ENCODE measurements around the gene NYNRIN.

GRCh38 chr14:24392325-24393091 lies 6.3 kb upstream of the NYNRIN start:
- TF ChIP-seq CTCF (conservative IDR thresholded peaks at IDR 0.05; ENCODE audit: low read depth, low read length) (peak; percentile 51; the same call in 1 of the 2 replicates), EZH2 (IDR thresholded peaks at IDR 0.05; ENCODE audit: low read length, unreplicated experiment) (no peak), EZH2phosphoT487 (IDR thresholded peaks at IDR 0.05; ENCODE audit: borderline replicate concordance, low read length) (no peak)

Measured in PC-3 (cell line).